K562 (cell line): ENCODE measurements around the gene PUS7L. TPM values are rescaled to one million over a fixed set of nuclear protein-coding genes. Genes with fewer than 3 reads are reported as not detected.

ENCODE experiments used
- ERF ChIP-seq: fragments of 450-650 bp; formaldehyde crosslinking; IDR thresholded peaks from 2 replicates; pipeline ENCODE4 v1.4.0; 2020; ENCODE audit warnings: mild to moderate bottlenecking, mixed read lengths
- FOXK2 ChIP-seq, 2 experiments: fragments of 450-650 bp; IDR thresholded peaks in 1 of 2; conservative IDR thresholded peaks in 1 of 2; 2 replicates each; pipeline ENCODE4 v1.6.1; 2016; ENCODE audit warnings: low read depth in 2 of 2, mild to moderate bottlenecking in 1 of 2
- FUS ChIP-seq: fragments of 200-400 bp; formaldehyde crosslinking; optimal IDR thresholded peaks from 2 replicates; pipeline ENCODE3; 2017; ENCODE audit warnings: low read depth, low read length
- GMEB1 ChIP-seq: fragments of 250-450 bp; sonication (Bioruptor Pico); IDR thresholded peaks from 2 replicates; pipeline ENCODE4 v1.4.0; 2020; ENCODE audit warnings: mild to moderate bottlenecking
- ILF3 ChIP-seq: fragments of 450-650 bp; IDR thresholded peaks from 2 replicates; pipeline ENCODE4 v1.6.1; 2018; ENCODE audit warnings: antibody characterized with exemption, mild to moderate bottlenecking, moderate library complexity, borderline replicate concordance
- JUN ChIP-seq, 2 experiments: sonication (generic) in 1 of 2; formaldehyde crosslinking in 1 of 2; IDR thresholded peaks; 2 replicates each; pipeline versions ENCODE4 v1.6.1 to v1.8.0; 2012 to 2022; ENCODE audit warnings: borderline replicate concordance in 2 of 2, mild to moderate bottlenecking in 2 of 2, improper control_type of control experiment in 1 of 2, low read depth in 1 of 2, low read length in 1 of 2, missing genetic modification reagents in 1 of 2
- KHSRP ChIP-seq: fragments of 450-650 bp; IDR thresholded peaks from 2 replicates; pipeline ENCODE4 v1.6.1; 2017
- MTA2 ChIP-seq: fragments of 450-650 bp; IDR thresholded peaks from 2 replicates; pipeline ENCODE4 v1.6.1; 2016; ENCODE audit warnings: low read depth
- MYNN ChIP-seq, 2 experiments: sonication (generic); formaldehyde crosslinking in 1 of 2; IDR thresholded peaks; 2 replicates each; pipeline versions ENCODE4 v1.5.0 to v1.6.1; 2016 to 2020; ENCODE audit warnings: antibody characterized with exemption in 1 of 2, missing genetic modification reagents in 1 of 2
- NEUROD1 ChIP-seq: fragments of 150-350 bp; IDR thresholded peaks from 2 replicates; pipeline ENCODE4 v1.6.1; 2014; ENCODE audit warnings: borderline replicate concordance, low read length, low read depth; ENCODE audit not compliant: partially characterized antibody
- NFRKB ChIP-seq: fragments of 450-650 bp; IDR thresholded peaks from 2 replicates; pipeline ENCODE4 v1.6.1; 2016; ENCODE audit warnings: low read depth
- NRF1 ChIP-seq, 2 experiments: fragments of 450-650 bp; IDR thresholded peaks in 1 of 2; conservative IDR thresholded peaks in 1 of 2; 2 replicates each; pipeline ENCODE4 v1.6.1; 2014; ENCODE audit warnings: mild to moderate bottlenecking in 2 of 2
- NUFIP1 ChIP-seq: fragments of 450-650 bp; IDR thresholded peaks from 2 replicates; pipeline ENCODE4 v1.6.1; 2018; ENCODE audit not compliant: partially characterized antibody
- POLR2G ChIP-seq: fragments of 200-400 bp; formaldehyde crosslinking; IDR thresholded peaks from 2 replicates; pipeline ENCODE4 v1.6.1; 2017; ENCODE audit warnings: low read depth, mild to moderate bottlenecking, antibody characterized with exemption, low read length, moderate library complexity
- POU5F1 ChIP-seq: fragments of 150-350 bp; IDR thresholded peaks from 2 replicates; pipeline ENCODE4 v1.6.1; 2014; ENCODE audit warnings: borderline replicate concordance, low read length, low read depth, mild to moderate bottlenecking; ENCODE audit not compliant: partially characterized antibody
- PYGO2 ChIP-seq: fragments of 450-650 bp; IDR thresholded peaks from 2 replicates; pipeline ENCODE4 v1.6.1; 2016; ENCODE audit warnings: mild to moderate bottlenecking, missing genetic modification characterization, moderate library complexity, missing compliant biosample characterization
- SETDB1 ChIP-seq: IDR thresholded peaks from one replicate; pipeline ENCODE4 v1.6.1; 2012; ENCODE audit warnings: low read length, control low read depth, inconsistent platforms
- TAF7 ChIP-seq: fragments of 450-650 bp; IDR thresholded peaks from 2 replicates; pipeline ENCODE4 v1.6.1; 2016; ENCODE audit warnings: missing genetic modification characterization, missing compliant biosample characterization
- TCF7L2 ChIP-seq: fragments of 150-350 bp; IDR thresholded peaks from 2 replicates; pipeline ENCODE4 v1.6.1; 2016; ENCODE audit warnings: low read depth, mild to moderate bottlenecking, low read length, moderate library complexity
- YY1 ChIP-seq, 3 experiments: IDR thresholded peaks; 2 replicates each; pipeline ENCODE4 v1.6.1; 2011; ENCODE audit warnings: low read length in 2 of 3, mild to moderate bottlenecking in 2 of 3, moderate library complexity in 2 of 3, borderline replicate concordance in 1 of 3, control low read depth in 1 of 3, low read depth in 1 of 3; ENCODE audit not compliant: insufficient read depth in 3 of 3, insufficient replicate concordance in 2 of 3, control insufficient read depth in 1 of 3, insufficient read length in 1 of 3; ENCODE audit errors: extremely low read depth in 1 of 3
- ZFX ChIP-seq: sonication (generic); formaldehyde crosslinking; IDR thresholded peaks from 2 replicates; pipeline ENCODE4 v1.8.0; 2022; ENCODE audit warnings: mild to moderate bottlenecking, missing genetic modification reagents, moderate library complexity
- ZNF23 ChIP-seq: fragments of 250-450 bp; sonication (Bioruptor Pico); IDR thresholded peaks from 2 replicates; pipeline ENCODE4 v1.4.0; 2020; ENCODE audit warnings: mild to moderate bottlenecking
- ZNF507 ChIP-seq: conservative IDR thresholded peaks from 2 replicates; pipeline ENCODE4 v1.6.1; 2017; ENCODE audit warnings: missing genetic modification characterization, missing compliant biosample characterization
- ZNF586 ChIP-seq: fragments of 450-650 bp; formaldehyde crosslinking; conservative IDR thresholded peaks from 2 replicates; pipeline ENCODE4 v1.4.0; 2020; ENCODE audit warnings: mild to moderate bottlenecking, moderate library complexity
- polyA plus RNA-seq, 8 experiments: library from polyadenylated mRNA; depleted of rRNA in 4 of 8; stranded (reverse) in 5 of 8; unstranded in 3 of 8; fragments of >200 nt; fragmentation: Nextera tagmentation in 2 of 8; fragmentation: Illumina TruSeq in 1 of 8; extraction: Ambion mirVana in 2 of 8; extraction: Trizol in 1 of 8; gene quantifications; 2 replicates each; pipeline versions ENCODE4 v1.2.1 to v1.2.3, GENCODE V29; 2011 to 2014; ENCODE audit warnings: inconsistent platforms in 1 of 8, missing spikeins in 1 of 8
- total RNA-seq, 7 experiments: library from RNA; depleted of rRNA in 6 of 7; stranded (reverse); fragments of >200 nt in 6 of 7; fragmentation: Illumina TruSeq in 2 of 7; extraction: Trizol in 2 of 7; gene quantifications; 2 replicates each; pipeline versions ENCODE4 v1.2.1 to v1.2.3, GENCODE V29; 2011 to 2021; ENCODE audit warnings: low replicate concordance in 1 of 7
- TF ChIP-seq, protein P1 (sequence below): fragments of 200-800 bp; sonication (Bioruptor generic); IDR thresholded peaks from 2 replicates; pipeline ENCODE4 v1.6.1; 2017; ENCODE audit warnings: missing genetic modification characterization, missing compliant biosample characterization

PUS7L gene
- total and polyA plus RNA-seq, 9 of the 15 experiments (the other 6 are each of a cell fraction or from before 2014, with no cell fraction given), result 10.8 to 53.3 (median 25.2) TPM

DNA sequence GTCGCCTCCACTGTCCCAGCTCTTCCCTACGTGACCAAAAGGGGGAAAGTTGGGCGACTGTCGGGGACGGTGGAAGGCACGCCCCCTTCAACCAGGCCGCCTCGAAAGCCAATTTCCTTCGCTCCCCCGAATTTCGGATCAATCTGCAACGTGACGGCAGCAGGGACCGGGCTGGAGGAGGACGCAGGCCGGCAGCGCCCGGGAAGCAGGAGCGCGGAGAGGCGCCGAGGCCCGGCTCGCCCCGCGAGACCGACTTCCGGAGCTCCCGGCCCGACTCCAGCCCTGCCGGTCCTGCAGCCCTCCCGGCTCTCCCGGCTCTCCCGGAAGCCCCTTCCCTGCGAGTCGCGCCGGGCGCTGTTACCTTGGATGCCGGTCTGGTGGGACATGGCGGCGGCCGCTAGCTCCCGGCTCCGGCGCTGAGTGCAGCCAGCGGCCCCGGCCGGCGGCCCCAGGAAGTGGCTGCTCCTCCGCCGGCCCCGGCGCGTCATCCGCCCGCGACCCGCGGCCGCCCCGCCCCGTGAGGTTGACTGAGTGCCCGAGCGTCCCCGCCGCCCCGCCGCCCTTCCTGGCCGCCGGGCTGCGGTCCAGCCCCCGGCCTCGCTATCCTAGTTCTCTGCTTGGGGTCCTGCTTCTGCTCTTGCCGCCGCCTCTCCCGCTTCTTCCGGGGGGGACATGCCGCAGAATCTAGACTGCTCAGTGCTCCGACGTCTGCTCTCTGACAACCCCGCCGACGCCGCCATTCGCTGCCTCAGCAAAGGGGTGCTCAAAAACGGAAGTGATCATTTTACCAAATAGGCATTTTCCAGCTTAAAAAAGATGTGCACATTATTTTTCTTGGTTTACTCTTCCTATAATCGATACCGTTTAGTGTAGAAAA lies 47.5 kb upstream of the PUS7L start, which contains the start of gene TWF1 (continued):
- TF ChIP-seq POU5F1 (no peak), YY1 (IDR thresholded peaks at IDR 0.05; ENCODE audit: borderline replicate concordance in 1 of 3, control insufficient read depth in 1 of 3, extremely low read depth in 1 of 3, insufficient read depth in 3 of 3, insufficient read length in 1 of 3, insufficient replicate concordance in 2 of 3, low read depth in 1 of 3, low read length in 2 of 3) (peak in 2 of 3 experiments; percentile 81 to 85), POLR2G (peak; percentile 96), ZNF23 (no peak), NUFIP1 (no peak), ILF3 (peak; percentile 42; the same call in 1 of the 2 replicates), NEUROD1 (peak; percentile 18), TAF7 (tag) (peak; percentile 64), GMEB1 (no peak; the same call in 1 of the 2 replicates), ZFX (CRISPR knock-in tag) (peak; percentile 95), FUS (peak; percentile 29), SETDB1 (no peak), KHSRP (no peak), ZNF507 (tag) (no peak), ERF (CRISPR knock-in tag) (no peak), FOXK2 (conservative IDR thresholded peaks at IDR 0.05 in 1 of 2, IDR thresholded peaks at IDR 0.05 in 1 of 2; ENCODE audit: low read depth in 2 of 2) (peak in 1 of 2 experiments; percentile 70; a peak in 2 of 4 replicates), ZNF586 (CRISPR knock-in tag) (no peak), PYGO2 (no peak), MTA2 (no peak), MYNN (IDR thresholded peaks at IDR 0.05) (no peak), MYNN (CRISPR knock-in tag; IDR thresholded peaks at IDR 0.05) (no peak), JUN (IDR thresholded peaks at IDR 0.05; ENCODE audit: borderline replicate concordance, low read depth, low read length) (no peak), JUN (CRISPR knock-in tag; IDR thresholded peaks at IDR 0.05; ENCODE audit: borderline replicate concordance) (0 out of 2 replicates have a peak, but pooled peaks have one; percentile 19), TCF7L2 (no peak), NFRKB (peak; percentile 72), NRF1 (conservative IDR thresholded peaks at IDR 0.05 in 1 of 2, IDR thresholded peaks at IDR 0.05 in 1 of 2) (peak; percentile 11 to 33; a peak in 3 of 4 replicates)
- TF ChIP-seq, protein P1, sequence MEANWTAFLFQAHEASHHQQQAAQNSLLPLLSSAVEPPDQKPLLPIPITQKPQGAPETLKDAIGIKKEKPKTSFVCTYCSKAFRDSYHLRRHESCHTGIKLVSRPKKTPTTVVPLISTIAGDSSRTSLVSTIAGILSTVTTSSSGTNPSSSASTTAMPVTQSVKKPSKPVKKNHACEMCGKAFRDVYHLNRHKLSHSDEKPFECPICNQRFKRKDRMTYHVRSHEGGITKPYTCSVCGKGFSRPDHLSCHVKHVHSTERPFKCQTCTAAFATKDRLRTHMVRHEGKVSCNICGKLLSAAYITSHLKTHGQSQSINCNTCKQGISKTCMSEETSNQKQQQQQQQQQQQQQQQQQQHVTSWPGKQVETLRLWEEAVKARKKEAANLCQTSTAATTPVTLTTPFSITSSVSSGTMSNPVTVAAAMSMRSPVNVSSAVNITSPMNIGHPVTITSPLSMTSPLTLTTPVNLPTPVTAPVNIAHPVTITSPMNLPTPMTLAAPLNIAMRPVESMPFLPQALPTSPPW (CRISPR knock-in tag), result peak; percentile 76
